WERI-Rb-1 (cell line): ENCODE measurements around the gene RAB8A.

ENCODE experiments used
- DNase-seq: peaks from one replicate; pipeline ENCODE4 v3.0.0-alpha.2; 2020
- H3K27ac ChIP-seq: fragments of 250-450 bp; sonication (Bioruptor Pico); 2 replicates; pipeline ENCODE4 v1.5.1; 2020; ENCODE audit warnings: mild to moderate bottlenecking, moderate library complexity
- H3K27me3 ChIP-seq: fragments of 250-450 bp; sonication (Bioruptor Pico); 2 replicates; pipeline ENCODE4 v1.5.1; 2021; ENCODE audit warnings: mild to moderate bottlenecking, low read depth, moderate library complexity; ENCODE audit not compliant: insufficient read depth, severe bottlenecking
- H3K36me3 ChIP-seq: fragments of 250-450 bp; sonication (Bioruptor Pico); 2 replicates; pipeline ENCODE4 v1.5.1; 2020; ENCODE audit warnings: mild to moderate bottlenecking, moderate library complexity
- H3K4me3 ChIP-seq: 2 replicates; pipeline ENCODE4 v1.5.1; 2011; ENCODE audit warnings: low read depth, mild to moderate bottlenecking, control low read depth, low read length
- H3K9me3 ChIP-seq: fragments of 250-450 bp; sonication (Bioruptor Pico); 2 replicates; pipeline ENCODE4 v1.5.1; 2021; ENCODE audit warnings: mild to moderate bottlenecking, moderate library complexity; ENCODE audit not compliant: severe bottlenecking
- CTCF ChIP-seq: IDR thresholded peaks from 2 replicates; pipeline ENCODE4 v1.5.1; 2011; ENCODE audit warnings: low read depth, mild to moderate bottlenecking, control low read depth, inconsistent platforms, low read length

Gene RAB8A

GRCh38 chr19:16067205-16067938, 44.3 kb upstream of the RAB8A start:
- DNase-seq: no peak
- H3K27me3 ChIP-seq: no peaks in the 10 kb centered on the region
- TF ChIP-seq CTCF: no peak
- H3K36me3 ChIP-seq: no peaks in the 10 kb centered on the region
- no peak overlapping the region for H3K27ac ChIP-seq
- H3K9me3 ChIP-seq: peaks cover 2% of the 10 kb centered on the region
- H3K4me3 ChIP-seq: no peak overlapping the region

- Histone ChIP-seq H3K27ac (no peak overlapping the region), H3K4me3 (no peak overlapping the region), H3K36me3 (no peaks in the 10 kb centered on the region), H3K27me3 (no peaks in the 10 kb centered on the region), H3K9me3 (no peaks in the 10 kb centered on the region)
- DNase-seq: no peak
- TF ChIP-seq CTCF: no peak
These were observed 42.9 kb upstream of the RAB8A start for GRCh38 chr19:16068696-16069259.

- no peaks in the 10 kb centered on the region for H3K27me3 ChIP-seq
- H3K9me3 ChIP-seq: no peaks in the 10 kb centered on the region
- TF ChIP-seq CTCF: no peak
- no peak overlapping the region for H3K27ac ChIP-seq
- H3K4me3 ChIP-seq: no peak overlapping the region
- no peak for DNase-seq
- H3K36me3 ChIP-seq: no peaks in the 10 kb centered on the region
These were observed 41.8 kb upstream of the RAB8A start for GRCh38 chr19:16069813-16070365.

- H3K9me3 ChIP-seq: no peaks in the 10 kb centered on the region
- no peak for TF ChIP-seq CTCF
- H3K36me3 ChIP-seq: no peaks in the 10 kb centered on the region
- no peaks in the 10 kb centered on the region for H3K27me3 ChIP-seq
- H3K27ac ChIP-seq: no peak overlapping the region
- no peak overlapping the region for H3K4me3 ChIP-seq
- DNase-seq: no peak
These were observed 41.2 kb upstream of the RAB8A start for GRCh38 chr19:16070366-16070990.

- H3K27ac ChIP-seq: no peak overlapping the region
- H3K27me3 ChIP-seq: no peaks in the 10 kb centered on the region
- no peak overlapping the region for H3K4me3 ChIP-seq
- no peaks in the 10 kb centered on the region for H3K36me3 ChIP-seq
- H3K9me3 ChIP-seq: no peaks in the 10 kb centered on the region
- TF ChIP-seq CTCF: no peak
- DNase-seq: no peak
These were observed 40.5 kb upstream of the RAB8A start for GRCh38 chr19:16071072-16071691.
